22Rv1 (cell line): ENCODE measurements around the gene RMC1.

Source experiments
- H3K27ac ChIP-seq: fragments of 450-650 bp; 2 replicates; pipeline ENCODE4 v1.5.1; 2017
- ZFX ChIP-seq: fragments of 450-650 bp; IDR thresholded peaks from 2 replicates; pipeline ENCODE4 v1.6.1; 2017; ENCODE audit warnings: antibody characterized with exemption, borderline replicate concordance
- TF ChIP-seq, protein P1 (sequence below): fragments of 450-650 bp; IDR thresholded peaks from 2 replicates; pipeline ENCODE4 v1.5.1; 2017; ENCODE audit warnings: mild to moderate bottlenecking

RMC1 gene

GRCh38 chr18:23567671-23568070 is 64.4 kb downstream of the RMC1 start:
- TF ChIP-seq ZFX, result no peak
- TF ChIP-seq, protein P1, sequence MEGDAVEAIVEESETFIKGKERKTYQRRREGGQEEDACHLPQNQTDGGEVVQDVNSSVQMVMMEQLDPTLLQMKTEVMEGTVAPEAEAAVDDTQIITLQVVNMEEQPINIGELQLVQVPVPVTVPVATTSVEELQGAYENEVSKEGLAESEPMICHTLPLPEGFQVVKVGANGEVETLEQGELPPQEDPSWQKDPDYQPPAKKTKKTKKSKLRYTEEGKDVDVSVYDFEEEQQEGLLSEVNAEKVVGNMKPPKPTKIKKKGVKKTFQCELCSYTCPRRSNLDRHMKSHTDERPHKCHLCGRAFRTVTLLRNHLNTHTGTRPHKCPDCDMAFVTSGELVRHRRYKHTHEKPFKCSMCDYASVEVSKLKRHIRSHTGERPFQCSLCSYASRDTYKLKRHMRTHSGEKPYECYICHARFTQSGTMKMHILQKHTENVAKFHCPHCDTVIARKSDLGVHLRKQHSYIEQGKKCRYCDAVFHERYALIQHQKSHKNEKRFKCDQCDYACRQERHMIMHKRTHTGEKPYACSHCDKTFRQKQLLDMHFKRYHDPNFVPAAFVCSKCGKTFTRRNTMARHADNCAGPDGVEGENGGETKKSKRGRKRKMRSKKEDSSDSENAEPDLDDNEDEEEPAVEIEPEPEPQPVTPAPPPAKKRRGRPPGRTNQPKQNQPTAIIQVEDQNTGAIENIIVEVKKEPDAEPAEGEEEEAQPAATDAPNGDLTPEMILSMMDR, result no peak
- H3K27ac ChIP-seq, result no peak overlapping the region

GRCh38 chr18:23568281-23569138 is 65.2 kb downstream of the RMC1 start:
- TF ChIP-seq ZFX, result no peak
- TF ChIP-seq, protein P1, result no peak
- no peak overlapping the region for H3K27ac ChIP-seq

GRCh38 chr18:23569299-23570063 is 66.2 kb downstream of the RMC1 start:
- TF ChIP-seq, protein P1, result no peak
- TF ChIP-seq ZFX, result no peak
- H3K27ac ChIP-seq, result no peak overlapping the region

DNA sequence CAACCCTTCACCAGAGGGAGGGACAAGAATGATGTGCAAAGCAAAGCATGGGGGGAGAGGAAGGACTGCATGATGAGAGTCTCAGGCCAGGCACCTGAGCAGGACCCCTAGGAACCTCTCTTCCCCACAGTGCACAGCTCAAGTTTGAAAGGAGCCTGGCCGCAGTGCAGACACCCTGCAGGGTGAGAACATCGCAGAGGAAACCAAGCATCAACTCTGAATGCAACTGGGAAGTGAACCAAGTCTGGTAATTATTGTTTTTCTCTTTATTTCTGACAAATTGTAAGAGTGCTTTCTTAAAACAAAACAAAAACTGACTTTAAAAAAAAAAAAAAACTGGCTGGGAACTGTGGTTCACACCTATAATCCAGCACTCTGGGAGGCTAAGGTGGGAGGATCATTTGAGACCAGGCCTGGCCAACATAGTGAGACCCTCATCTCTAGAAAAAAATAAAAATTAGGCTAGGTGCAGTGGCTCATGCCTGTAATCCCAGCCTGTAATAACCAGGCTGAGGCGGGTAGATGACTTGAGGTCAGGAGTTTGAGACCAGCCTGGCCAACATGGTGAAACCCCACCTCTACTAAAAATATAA is 67.7 kb downstream of the RMC1 start:
- TF ChIP-seq ZFX, result no peak
- TF ChIP-seq, protein P1, result no peak
- no peak overlapping the region for H3K27ac ChIP-seq

GRCh38 chr18:23572012-23572411 is 68.7 kb downstream of the RMC1 start:
- TF ChIP-seq, protein P1, result no peak
- TF ChIP-seq ZFX, result no peak
- no peak overlapping the region for H3K27ac ChIP-seq

DNA sequence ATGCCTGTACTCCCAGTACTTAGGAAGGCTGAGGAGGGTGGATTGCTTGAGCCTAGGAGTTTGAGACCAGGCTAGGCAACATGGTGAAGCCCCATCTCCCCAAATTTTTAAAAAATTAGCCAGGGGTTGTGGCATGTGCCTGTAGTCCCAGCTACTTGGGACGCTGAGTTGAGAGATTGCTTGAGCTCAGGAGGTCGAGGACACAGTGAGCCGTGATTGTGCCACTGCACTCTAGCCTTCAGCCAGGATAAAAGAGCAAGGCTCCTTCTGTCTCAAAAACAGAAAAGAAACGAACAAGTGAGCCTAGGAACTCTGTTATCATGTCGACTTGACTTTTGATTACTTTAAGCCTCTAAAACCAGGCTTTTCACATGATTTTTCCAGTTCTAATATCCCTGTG is 69.3 kb downstream of the RMC1 start:
- no peak for TF ChIP-seq ZFX
- TF ChIP-seq, protein P1, result no peak
- H3K27ac ChIP-seq, result no peak overlapping the region

GRCh38 chr18:23573020-23573419 is 69.7 kb downstream of the RMC1 start:
- H3K27ac ChIP-seq, result no peak overlapping the region
- no peak for TF ChIP-seq ZFX
- TF ChIP-seq, protein P1, result no peak
